Nephron progenitor cell (in vitro differentiated cells): Measurements from ENCODE around the gene ALDH3A2.

Experiments used
- DNase-seq: peaks from one replicate; pipeline ENCODE4 v3.0.0; 2021
- H3K27ac Mint-ChIP-seq: 2 replicates; pipeline ENCODE4 v1.8.0; 2021; ENCODE audit warnings: mild to moderate bottlenecking, moderate library complexity, mixed read lengths
- H3K27me3 Mint-ChIP-seq: 2 replicates; pipeline ENCODE4 v1.8.0; 2021; ENCODE audit warnings: mild to moderate bottlenecking, low read depth, mixed read lengths; ENCODE audit not compliant: poor library complexity
- H3K36me3 Mint-ChIP-seq: 2 replicates; pipeline ENCODE4 v1.8.0; 2021; ENCODE audit warnings: low read depth, mixed read lengths
- H3K4me1 Mint-ChIP-seq: 2 replicates; pipeline ENCODE4 v1.8.0; 2021; ENCODE audit warnings: mixed read lengths
- H3K4me3 Mint-ChIP-seq: 2 replicates; pipeline ENCODE4 v1.8.0; 2021; ENCODE audit warnings: mild to moderate bottlenecking, moderate library complexity, mixed read lengths
- H3K9me3 Mint-ChIP-seq: 2 replicates; pipeline ENCODE4 v1.8.0; 2021; ENCODE audit warnings: mild to moderate bottlenecking, moderate library complexity, mixed read lengths
- CTCF ChIP-seq: fragments of 200-600 bp; sonication (generic); IDR thresholded peaks from 2 replicates; pipeline ENCODE4 v1.5.0; 2021; ENCODE audit warnings: antibody characterized with exemption

ALDH3A2 gene

GRCh38 chr17:19702217-19702641, 53.7 kb downstream of the ALDH3A2 start:
- DNase-seq: no peak
- TF ChIP-seq CTCF: no peak

DNA sequence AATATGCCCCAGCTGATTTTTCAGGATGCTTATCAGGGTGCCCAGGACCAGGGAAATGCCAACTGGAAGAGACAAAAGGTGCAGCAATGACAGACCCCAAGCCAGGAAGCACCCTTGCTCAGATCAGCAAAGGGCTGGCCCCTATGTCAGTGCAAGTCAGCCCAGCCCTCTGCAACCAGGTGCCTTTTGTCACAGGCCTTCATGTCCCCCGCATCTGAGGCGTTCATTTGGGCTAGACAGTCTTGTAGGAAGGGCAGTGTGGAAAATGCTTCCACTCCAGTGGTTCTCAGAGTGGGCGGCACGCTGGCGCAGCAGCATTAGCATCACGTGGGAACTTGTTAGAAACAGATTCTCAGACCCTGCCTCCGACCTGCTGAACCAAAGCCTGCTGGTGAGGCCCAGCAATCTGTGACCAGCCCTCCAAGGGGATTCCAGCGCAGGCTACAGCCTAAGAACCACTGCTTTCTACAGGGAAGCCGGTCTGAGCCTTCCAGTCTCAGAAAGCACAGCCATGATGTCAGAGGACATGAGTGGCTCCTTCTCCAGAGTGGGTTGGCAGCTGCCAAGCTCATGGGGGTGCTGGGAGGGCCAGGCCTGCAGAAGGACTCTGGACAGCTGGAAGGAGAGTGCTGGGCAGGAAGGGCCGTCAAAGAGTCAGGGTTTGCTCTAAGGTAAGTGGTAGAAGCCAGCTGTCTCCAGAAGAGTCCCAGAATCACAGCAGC, 54.7 kb downstream of the ALDH3A2 start:
- Mint-ChIP-seq H3K4me1 (peaks cover 47% of the 10 kb centered on the region), H3K27me3 (peaks cover 4% of the 10 kb centered on the region), H3K4me3 (peak overlapping the region; percentile 24), H3K9me3 (no peaks in the 10 kb centered on the region), H3K36me3 (no peaks in the 10 kb centered on the region), H3K27ac (peak overlapping the region; percentile 97)
- no peak for TF ChIP-seq CTCF
- peak; percentile 45 for DNase-seq

More at GRCh38 chr17:19702217-19702641, 53.7 kb downstream of the ALDH3A2 start:
- Mint-ChIP-seq H3K27ac (no peak overlapping the region), H3K9me3 (no peaks in the 10 kb centered on the region), H3K27me3 (peaks cover 4% of the 10 kb centered on the region), H3K36me3 (no peaks in the 10 kb centered on the region), H3K4me1 (peaks cover 47% of the 10 kb centered on the region), H3K4me3 (no peak overlapping the region)

GRCh38 chr17:19703828-19704613, 55.5 kb downstream of the ALDH3A2 start:
- H3K27ac Mint-ChIP-seq: peak overlapping the region; percentile 97

DNA sequence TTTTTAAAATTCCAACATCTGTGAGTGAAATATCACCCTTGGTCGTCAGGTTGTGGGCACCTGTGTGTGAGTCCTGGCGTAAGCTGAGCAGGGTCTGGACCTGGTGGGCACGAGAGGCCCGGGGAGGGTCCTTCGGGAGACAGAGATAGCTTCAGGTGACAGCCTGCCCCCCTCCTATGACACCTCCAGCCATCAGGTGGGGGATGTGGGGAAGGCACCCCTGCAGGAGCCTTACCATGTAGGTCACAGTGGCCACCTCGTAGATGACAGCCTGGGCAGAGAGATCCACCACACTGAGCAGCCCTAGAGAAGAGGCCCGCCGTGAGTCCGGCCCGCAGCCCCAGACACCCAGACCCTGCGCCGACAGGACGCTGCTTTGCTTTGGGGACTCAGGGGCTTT, 56.6 kb downstream of the ALDH3A2 start:
- DNase-seq: no peak
- no peaks in the 10 kb centered on the region for H3K9me3 Mint-ChIP-seq
- peaks cover 47% of the 10 kb centered on the region for H3K4me1 Mint-ChIP-seq
- no peak for TF ChIP-seq CTCF
- peaks cover 4% of the 10 kb centered on the region for H3K27me3 Mint-ChIP-seq
- H3K27ac Mint-ChIP-seq: no peak overlapping the region
- H3K4me3 Mint-ChIP-seq: no peak overlapping the region
- H3K36me3 Mint-ChIP-seq: no peaks in the 10 kb centered on the region

More at GRCh38 chr17:19703828-19704613, 55.5 kb downstream of the ALDH3A2 start:
- H3K36me3 Mint-ChIP-seq: no peaks in the 10 kb centered on the region
- H3K27me3 Mint-ChIP-seq: peaks cover 4% of the 10 kb centered on the region
- peaks cover 47% of the 10 kb centered on the region for H3K4me1 Mint-ChIP-seq
- H3K4me3 Mint-ChIP-seq: no peak overlapping the region
- no peak for DNase-seq
- no peak for TF ChIP-seq CTCF
- no peaks in the 10 kb centered on the region for H3K9me3 Mint-ChIP-seq

DNA sequence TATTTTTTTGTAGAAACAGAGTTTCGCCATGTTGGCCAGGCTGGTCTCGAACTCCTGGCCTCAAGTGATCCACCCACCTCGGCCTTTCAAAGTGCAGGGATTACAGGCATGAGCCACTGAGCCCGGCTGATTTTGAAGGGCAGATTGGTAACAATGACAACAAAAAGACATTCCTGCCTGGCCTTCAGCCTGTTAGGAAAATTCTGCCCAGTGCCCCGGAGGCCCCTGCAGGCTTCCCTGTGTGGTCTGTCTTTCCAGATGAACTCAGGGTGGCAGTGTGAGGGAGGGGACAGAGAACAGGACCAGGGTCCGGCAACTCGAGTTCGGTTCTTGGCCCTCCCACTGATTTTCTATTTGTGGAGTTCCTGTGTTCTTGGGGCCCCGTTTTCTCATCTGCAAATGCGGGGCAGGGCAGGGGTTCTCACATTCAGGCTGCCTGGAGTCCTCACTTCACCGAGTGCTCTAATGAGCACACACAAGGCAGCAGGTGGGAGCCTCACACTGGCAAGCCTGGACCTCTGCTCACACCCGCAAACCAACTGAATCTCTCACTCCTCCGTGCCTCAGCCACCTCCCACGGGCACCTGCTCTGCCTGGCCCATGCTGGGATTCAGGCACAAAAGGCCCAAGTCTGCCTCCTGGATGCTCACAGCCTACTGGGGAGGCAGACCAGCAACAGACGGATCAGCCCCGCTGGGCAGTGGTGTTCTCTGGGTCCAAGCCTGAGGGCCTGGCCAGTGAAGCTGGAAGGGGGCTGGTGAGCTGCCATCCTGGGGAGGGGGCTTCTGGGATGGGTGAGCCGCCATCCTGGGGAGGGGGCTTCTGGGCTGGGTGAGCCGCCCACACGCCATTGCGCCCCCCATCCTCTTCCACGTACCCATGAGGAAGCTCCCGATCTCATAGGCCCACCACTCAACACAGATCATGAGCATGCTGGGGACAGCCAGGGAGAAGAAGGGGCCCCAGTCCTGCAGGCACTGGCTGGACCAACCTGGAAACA, 57.5 kb downstream of the ALDH3A2 start:
- Mint-ChIP-seq H3K9me3 (no peaks in the 10 kb centered on the region), H3K4me3 (no peak overlapping the region), H3K4me1 (peaks cover 47% of the 10 kb centered on the region), H3K27ac (no peak overlapping the region), H3K36me3 (no peaks in the 10 kb centered on the region), H3K27me3 (peaks cover 4% of the 10 kb centered on the region)
- DNase-seq: no peak
- TF ChIP-seq CTCF: no peak
